ENCODE results near the gene PNISR. TPM values are rescaled to one million over a fixed set of nuclear protein-coding genes. Genes with fewer than 3 reads are reported as not detected.

PNISR gene
- polyA plus RNA-seq, 1 of the 3 experiments (the other 2 are of a cell fraction) = 39.1 TPM

GRCh38 chr6:99356641-99357040 lies 68.5 kb downstream of the PNISR start:
- 4% methylated on average over 1 of the region's 1 CpG for WGBS (ENCODE audit: low lambda C conversion rate)
- H3K9ac ChIP-seq = no peak overlapping the region
- H3K4me1 ChIP-seq (ENCODE audit: control insufficient read depth in 1 of 2, insufficient read depth in 2 of 2, low read depth in 1 of 2, low read length in 1 of 2) = no peaks in the 10 kb centered on the region
- H3K27me3 ChIP-seq (ENCODE audit: insufficient read depth) = no peaks in the 10 kb centered on the region; the same call in 1 of the 2 replicates
- POLR2A ChIA-PET = no interaction called here
- H2AFZ ChIP-seq (ENCODE audit: low read depth) = no peak overlapping the region
- H3K27ac ChIP-seq (ENCODE audit: low read depth in 2 of 2, low read length in 1 of 2) = no peak overlapping the region
- no peaks in the 10 kb centered on the region for H3K79me2 ChIP-seq (ENCODE audit: insufficient read depth)
- H4K20me1 ChIP-seq (ENCODE audit: insufficient read depth) = no peaks in the 10 kb centered on the region
- H3F3A ChIP-seq (replicated peaks; ENCODE audit: insufficient read depth) = no peaks in the 10 kb centered on the region
- TF ChIP-seq RFX5 (IDR thresholded peaks at IDR 0.05; ENCODE audit: low read length) = no peak
- no peak for TF ChIP-seq CTCF (IDR thresholded peaks at IDR 0.05)
- no peak for TF ChIP-seq RAD21 (IDR thresholded peaks at IDR 0.05; ENCODE audit: low read length)
- TF ChIP-seq MXI1 (IDR thresholded peaks at IDR 0.05; ENCODE audit: low read depth, low read length) = no peak
- no peak for TF ChIP-seq EZH2phosphoT487 (IDR thresholded peaks at IDR 0.05; ENCODE audit: borderline replicate concordance, low read depth)
- no peak for TF ChIP-seq EP300 (IDR thresholded peaks at IDR 0.05; ENCODE audit: borderline replicate concordance in 1 of 2, low read depth in 1 of 2, low read length in 1 of 2)
- no peak for TF ChIP-seq MEF2A (IDR thresholded peaks at IDR 0.05; ENCODE audit: borderline replicate concordance, low read depth)
- no peak for TF ChIP-seq NRF1 (IDR thresholded peaks at IDR 0.05; ENCODE audit: low read depth, low read length)
- no peak for TF ChIP-seq USF1 (IDR thresholded peaks at IDR 0.05; ENCODE audit: borderline replicate concordance, low read depth)
- no peak for TF ChIP-seq SIN3A (IDR thresholded peaks at IDR 0.05; ENCODE audit: borderline replicate concordance, low read depth, low read length)
- TF ChIP-seq TAF1 (IDR thresholded peaks at IDR 0.05; ENCODE audit: borderline replicate concordance, low read depth, low read length) = no peak
- no peak for TF ChIP-seq TCF12 (IDR thresholded peaks at IDR 0.05)
- TF ChIP-seq FOXJ3 (CRISPR knock-in tag; IDR thresholded peaks at IDR 0.05) = no peak
- TF ChIP-seq GATA2 (CRISPR knock-in tag; IDR thresholded peaks at IDR 0.05) = no peak
- no peak overlapping the region for H3K4me2 ChIP-seq
- no peaks in the 10 kb centered on the region for H3K9me3 ChIP-seq
- CTCF ChIA-PET = no interaction called here
- no peaks in the 10 kb centered on the region for H3K36me3 ChIP-seq (replicated peaks in 1 of 2; ENCODE audit: control insufficient read depth in 1 of 2, insufficient read depth in 2 of 2, low read length in 1 of 2)
- DNase-seq = no peak
- no peaks in the 10 kb centered on the region for H3K9me2 ChIP-seq
- H3K4me3 ChIP-seq (ENCODE audit: low read depth in 2 of 2, low read length in 1 of 2) = no peak overlapping the region

- no peaks in the 10 kb centered on the region for H4K20me1 ChIP-seq (ENCODE audit: insufficient read depth)
- no peak for TF ChIP-seq MAX (IDR thresholded peaks at IDR 0.05; ENCODE audit: low read depth)
- TF ChIP-seq JUND (IDR thresholded peaks at IDR 0.05) = no peak
- no peak for TF ChIP-seq PBX3 (IDR thresholded peaks at IDR 0.05)
- no peak for TF ChIP-seq ELF1 (IDR thresholded peaks at IDR 0.05)
- no peak for TF ChIP-seq NRF1 (IDR thresholded peaks at IDR 0.05; ENCODE audit: low read depth, low read length)
- no peaks in the 10 kb centered on the region for H3K9me3 ChIP-seq
- ChIA-PET POLR2A (interaction anchor here (0.6 kb wide), 1 partner anchor 9 kb away, joined by 3 read pairs; no protein-coding TSS in a partner anchor), CTCF (interaction anchor here (1.1 kb wide), 1 partner anchor 25 kb away, joined by 3 read pairs; no protein-coding TSS in a partner anchor)
- H3K4me2 ChIP-seq = no peak overlapping the region
- no peak overlapping the region for H3K9ac ChIP-seq
- H2AFZ ChIP-seq (ENCODE audit: low read depth) = no peak overlapping the region
- no peaks in the 10 kb centered on the region for H3K36me3 ChIP-seq (replicated peaks in 1 of 2; ENCODE audit: control insufficient read depth in 1 of 2, insufficient read depth in 2 of 2, low read length in 1 of 2)
- H3K4me1 ChIP-seq (ENCODE audit: control insufficient read depth in 1 of 2, insufficient read depth in 2 of 2, low read depth in 1 of 2, low read length in 1 of 2) = peaks cover 0 to 4% of the 10 kb centered on the region in 2 experiments; a peak in 1 of 4 replicates
- no peak overlapping the region for H3K4me3 ChIP-seq (ENCODE audit: low read depth in 2 of 2, low read length in 1 of 2)
- 36% methylated on average over 4 of the region's 4 CpGs for WGBS (ENCODE audit: low lambda C conversion rate)
- no peaks in the 10 kb centered on the region for H3F3A ChIP-seq (replicated peaks; ENCODE audit: insufficient read depth)
- no peak overlapping the region for H3K27ac ChIP-seq (ENCODE audit: low read depth in 2 of 2, low read length in 1 of 2)
- no peak for DNase-seq
- H3K9me2 ChIP-seq = no peaks in the 10 kb centered on the region
- H3K27me3 ChIP-seq (ENCODE audit: insufficient read depth) = no peaks in the 10 kb centered on the region; the same call in 1 of the 2 replicates
- no peaks in the 10 kb centered on the region for H3K79me2 ChIP-seq (ENCODE audit: insufficient read depth)
These were observed 70.1 kb downstream of the PNISR start for GRCh38 chr6:99354983-99355382.
